Inflammatory macrophage (primary cell): ENCODE measurements around the gene RFX7.
"Not testable (repeated sequence)": the region's sequence is repeated elsewhere in the genome, so short reads cannot be mapped to it uniquely, and the experiment has no call there.

Experiments
- DNase-seq, 2 donors: peaks; one replicate each; pipeline ENCODE4 v3.0.0-alpha.2; 2020 to 2022
- total RNA-seq, 18 experiments: gene quantifications; one replicate each; lab custom pipeline; 2026; ENCODE audit warnings: mixed read lengths in 6 of 18, inconsistent platforms in 2 of 18; lab: John Stamatoyannopoulos, UW

The RFX7 gene
- total RNA-seq = 1.1 to 67.2 (median 10.2) reads per million in 18 experiments

GRCh38 chr15:56243163-56244037 is at the start of gene RFX7:
TSS of gene RFX7 (minus strand) at chr15:56243879. CDS start at chr15:56243285, 594 bp downstream.
- peak; percentile 55 to 73 for DNase-seq

- DNase-seq = no peak
Observed at GRCh38 chr15:56292546-56293316, 49.1 kb upstream of the RFX7 start.

GRCh38 chr15:56291741-56292140 is 48.1 kb upstream of the RFX7 start:
- no peak for DNase-seq

GRCh38 chr15:56286213-56286612 is 42.5 kb upstream of the RFX7 start:
- no peak for DNase-seq

GRCh38 chr15:56281145-56281544 is 37.5 kb upstream of the RFX7 start:
- no peak for DNase-seq

- no peak for DNase-seq
Observed at GRCh38 chr15:56273724-56274123, 30.0 kb upstream of the RFX7 start.

- peak; percentile 1 to 16 for DNase-seq
Observed at GRCh38 chr15:56272454-56272853, 28.8 kb upstream of the RFX7 start.

GRCh38 chr15:56266465-56266864 is 22.8 kb upstream of the RFX7 start:
- not testable (repeated sequence) for DNase-seq

GRCh38 chr15:56261854-56262509 is 18.3 kb upstream of the RFX7 start:
- DNase-seq = no peak

GRCh38 chr15:56257306-56257705 is 13.6 kb upstream of the RFX7 start:
- DNase-seq = not testable (repeated sequence)

GRCh38 chr15:56254265-56254664 is 10.6 kb upstream of the RFX7 start:
- DNase-seq = no peak

GRCh38 chr15:56252386-56252785 is 8.7 kb upstream of the RFX7 start:
- DNase-seq = no peak

- no peak for DNase-seq
Observed at GRCh38 chr15:56251315-56252095, 7.8 kb upstream of the RFX7 start.

- no peak for DNase-seq
Observed at GRCh38 chr15:56250626-56251025, 6.9 kb upstream of the RFX7 start.

GRCh38 chr15:56249092-56249491 is 5.4 kb upstream of the RFX7 start:
- DNase-seq = peak; percentile 24 to 25

GRCh38 chr15:56248311-56248992 is 4.8 kb upstream of the RFX7 start:
- DNase-seq = no peak

- DNase-seq = no peak
Observed at GRCh38 chr15:56247266-56247665, 3.6 kb upstream of the RFX7 start.

- peak; percentile 93 to 94 for DNase-seq
Observed at GRCh38 chr15:56245871-56246814, 2.5 kb upstream of the RFX7 start.

- DNase-seq = no peak
Observed at GRCh38 chr15:56244811-56245576, 1.3 kb upstream of the RFX7 start.
